WTC11 (cell line): Measurements from ENCODE around the gene TUBGCP6. TPM values are rescaled to one million over a fixed set of nuclear protein-coding genes. Genes with fewer than 3 reads are reported as not detected.

ENCODE experiments used
- ATAC-seq: fragments of 200-7000 bp; cut with Tn5 transposase; 2 replicates; pipeline ENCODE4 v1.10.0; 2021; ENCODE audit warnings: mild to moderate bottlenecking, moderate library complexity
- CTCF ChIA-PET: fragments of 300-600 bp; sonication (Branson Sonifier 250); formaldehyde crosslinking; loops from one replicate; lab custom pipeline; 2021; ENCODE audit warnings: antibody characterized with exemption; lab: Charles Lee
- POLR2A ChIA-PET: fragments of 350-600 bp; sonication (Branson Sonifier 250); formaldehyde crosslinking; loops from one replicate; lab custom pipeline; 2021; ENCODE audit warnings: antibody characterized with exemption; lab: Charles Lee
- DNase-seq: peaks from one replicate; pipeline ENCODE4 v3.0.0; 2021; ENCODE audit warnings: low spot score
- H3K27ac Mint-ChIP-seq: 2 replicates; pipeline ENCODE4 v1.8.0; 2021; ENCODE audit warnings: mixed read lengths
- H3K27me3 Mint-ChIP-seq: 2 replicates; pipeline ENCODE4 v1.8.0; 2021; ENCODE audit warnings: low read depth, mild to moderate bottlenecking, moderate library complexity, mixed read lengths
- H3K36me3 Mint-ChIP-seq: 2 replicates; pipeline ENCODE4 v1.8.0; 2021; ENCODE audit warnings: mixed read lengths
- H3K4me1 Mint-ChIP-seq: 2 replicates; pipeline ENCODE4 v1.8.0; 2022; ENCODE audit warnings: mixed read lengths
- H3K4me3 Mint-ChIP-seq: 2 replicates; pipeline ENCODE4 v1.8.0; 2021; ENCODE audit warnings: mild to moderate bottlenecking, moderate library complexity, mixed read lengths
- H3K9me3 Mint-ChIP-seq: 2 replicates; pipeline ENCODE4 v1.8.0; 2021; ENCODE audit warnings: mixed read lengths
- ARID4B ChIP-seq: sonication (generic); formaldehyde crosslinking; IDR thresholded peaks from 2 replicates; pipeline ENCODE4 v1.8.0; 2023; ENCODE audit warnings: missing genetic modification reagents, mild to moderate bottlenecking, borderline replicate concordance
- ATF3 ChIP-seq: sonication (generic); formaldehyde crosslinking; conservative IDR thresholded peaks from 2 replicates; pipeline ENCODE4 v1.8.1; 2022; ENCODE audit warnings: mild to moderate bottlenecking, missing genetic modification reagents
- ATF6 ChIP-seq: sonication (generic); formaldehyde crosslinking; IDR thresholded peaks from 2 replicates; pipeline ENCODE4 v1.8.1; 2023; ENCODE audit warnings: mild to moderate bottlenecking, missing genetic modification reagents
- CREB1 ChIP-seq: sonication (generic); formaldehyde crosslinking; IDR thresholded peaks from 2 replicates; pipeline ENCODE4 v1.8.0; 2023; ENCODE audit warnings: mild to moderate bottlenecking, missing genetic modification reagents
- ERG ChIP-seq: fragments of 250-450 bp; sonication (Bioruptor Pico); IDR thresholded peaks from 2 replicates; pipeline ENCODE4 v1.8.0; 2021; ENCODE audit warnings: mild to moderate bottlenecking
- ETV6 ChIP-seq: sonication (generic); formaldehyde crosslinking; IDR thresholded peaks from 2 replicates; pipeline ENCODE4 v1.8.1; 2022; ENCODE audit warnings: mild to moderate bottlenecking, missing genetic modification reagents
- FOXJ3 ChIP-seq: sonication (generic); formaldehyde crosslinking; IDR thresholded peaks from 2 replicates; pipeline ENCODE4 v1.9.0; 2021; ENCODE audit warnings: missing genetic modification reagents, mild to moderate bottlenecking, borderline replicate concordance
- IRF2 ChIP-seq: sonication (generic); formaldehyde crosslinking; IDR thresholded peaks from 2 replicates; pipeline ENCODE4 v1.8.0; 2022; ENCODE audit warnings: low read depth, missing genetic modification reagents, borderline replicate concordance
- JAZF1 ChIP-seq: fragments of 250-450 bp; sonication (Bioruptor Pico); IDR thresholded peaks from 2 replicates; pipeline ENCODE4 v1.9.0; 2021; ENCODE audit warnings: moderate library complexity, mild to moderate bottlenecking, inconsistent platforms
- MAX ChIP-seq: sonication (generic); formaldehyde crosslinking; IDR thresholded peaks from 2 replicates; pipeline ENCODE4 v1.8.0; 2022; ENCODE audit warnings: mild to moderate bottlenecking, missing genetic modification reagents
- MYBL2 ChIP-seq: sonication (generic); formaldehyde crosslinking; IDR thresholded peaks from 2 replicates; pipeline ENCODE4 v1.8.1; 2023; ENCODE audit warnings: mild to moderate bottlenecking, moderate library complexity, missing genetic modification reagents
- PREB ChIP-seq: sonication (generic); formaldehyde crosslinking; IDR thresholded peaks from 2 replicates; pipeline ENCODE4 v1.8.1; 2022; ENCODE audit warnings: mild to moderate bottlenecking, missing genetic modification reagents, moderate library complexity, borderline replicate concordance
- PRRX2 ChIP-seq: fragments of 250-450 bp; sonication (Bioruptor Pico); IDR thresholded peaks from 2 replicates; pipeline ENCODE4 v1.8.0; 2021; ENCODE audit warnings: mild to moderate bottlenecking
- RORB ChIP-seq: fragments of 250-450 bp; sonication (Bioruptor Pico); IDR thresholded peaks from 2 replicates; pipeline ENCODE4 v1.9.0; 2021; ENCODE audit warnings: mild to moderate bottlenecking
- TCF7 ChIP-seq: sonication (generic); formaldehyde crosslinking; IDR thresholded peaks from 2 replicates; pipeline ENCODE4 v1.8.0; 2022; ENCODE audit warnings: mild to moderate bottlenecking, low read depth, missing genetic modification reagents, moderate library complexity
- TEAD1 ChIP-seq: sonication (generic); formaldehyde crosslinking; IDR thresholded peaks from 2 replicates; pipeline ENCODE4 v1.8.0; 2022; ENCODE audit warnings: mild to moderate bottlenecking, missing genetic modification reagents
- USF1 ChIP-seq: sonication (generic); formaldehyde crosslinking; IDR thresholded peaks from 2 replicates; pipeline ENCODE4 v1.8.0; 2022; ENCODE audit warnings: mild to moderate bottlenecking, missing genetic modification reagents
- ZNF138 ChIP-seq: sonication (generic); formaldehyde crosslinking; conservative IDR thresholded peaks from 2 replicates; pipeline ENCODE4 v1.8.1; 2022; ENCODE audit warnings: mild to moderate bottlenecking, moderate library complexity, missing genetic modification reagents
- ZNF317 ChIP-seq: sonication (generic); formaldehyde crosslinking; IDR thresholded peaks from 2 replicates; pipeline ENCODE4 v1.8.1; 2023; ENCODE audit warnings: low read depth, mild to moderate bottlenecking, moderate library complexity, missing genetic modification reagents, borderline replicate concordance
- ZNF416 ChIP-seq: fragments of 250-450 bp; sonication (Bioruptor Pico); IDR thresholded peaks from 2 replicates; pipeline ENCODE4 v1.9.0; 2021; ENCODE audit warnings: mild to moderate bottlenecking, inconsistent platforms
- ZNF532 ChIP-seq: fragments of 250-450 bp; sonication (Bioruptor Pico); IDR thresholded peaks from 2 replicates; pipeline ENCODE4 v1.9.0; 2021; ENCODE audit warnings: mild to moderate bottlenecking, borderline replicate concordance
- total RNA-seq: library from RNA; stranded (reverse); gene quantifications from 3 replicates; pipeline ENCODE4 v1.2.3, GENCODE V29; 2021

TUBGCP6 gene
- total RNA-seq, 1 experiment from 2014 or later: 45.4 TPM

GRCh38 chr22:50266994-50267393 is 22.2 kb upstream of the TUBGCP6 start (continued):
- TF ChIP-seq PREB (CRISPR knock-in tag): no peak
- no peak for TF ChIP-seq TEAD1
- no peak for TF ChIP-seq PRRX2 (CRISPR knock-in tag)
- no peak for TF ChIP-seq USF1 (CRISPR knock-in tag)
- no peak for TF ChIP-seq RORB (CRISPR knock-in tag)
- no peak for TF ChIP-seq MAX (CRISPR knock-in tag)
- TF ChIP-seq IRF2 (CRISPR knock-in tag): no peak
- no peak for TF ChIP-seq ATF6 (CRISPR knock-in tag)
- TF ChIP-seq ZNF416 (CRISPR knock-in tag): no peak
- no peak for TF ChIP-seq TCF7 (CRISPR knock-in tag)

- peaks cover 8% of the 10 kb centered on the region for H3K4me1 Mint-ChIP-seq
- ChIA-PET POLR2A (no interaction called here), CTCF (interaction anchor here (0.9 to 1.4 kb wide), 3 partner anchors 59 to 409 kb away, joined by 3 read pairs; no protein-coding TSS in a partner anchor)
- no peak for ATAC-seq
- H3K27me3 Mint-ChIP-seq: peaks cover 45% of the 10 kb centered on the region
- no peaks in the 10 kb centered on the region for H3K36me3 Mint-ChIP-seq
- no peak overlapping the region for H3K27ac Mint-ChIP-seq
- no peaks in the 10 kb centered on the region for H3K9me3 Mint-ChIP-seq
- no peak overlapping the region for H3K4me3 Mint-ChIP-seq
- DNase-seq: no peak
- TF ChIP-seq ZNF317 (CRISPR knock-in tag): no peak
- no peak for TF ChIP-seq CREB1 (CRISPR knock-in tag)
- no peak for TF ChIP-seq FOXJ3
- TF ChIP-seq ZNF532: no peak
- no peak for TF ChIP-seq ERG (CRISPR knock-in tag)
- TF ChIP-seq ETV6: no peak
- no peak for TF ChIP-seq JAZF1 (CRISPR knock-in tag)
- no peak for TF ChIP-seq ATF3 (CRISPR knock-in tag)
- no peak for TF ChIP-seq ZNF138
- no peak for TF ChIP-seq MYBL2 (CRISPR knock-in tag)
- TF ChIP-seq ARID4B (CRISPR knock-in tag): no peak
Measured at GRCh38 chr22:50264946-50265669, 20.3 kb upstream of the TUBGCP6 start.
